Lower leg skin (tissue), 4 donors: ENCODE measurements around the gene RFPL4A. TPM values are rescaled to one million over a fixed set of nuclear protein-coding genes. Genes with fewer than 3 reads are reported as not detected.

Experiments
- DNase-seq, 2 donors: peaks; one replicate each; pipeline ENCODE4 v3.0.0-alpha.2; 2019; ENCODE audit warnings: low spot score in 2 of 2
- H3K4me3 ChIP-seq: fragments of 200-600 bp; sonication (generic); 2 replicates; pipeline ENCODE4 v1.5.1; 2017; ENCODE audit warnings: mild to moderate bottlenecking, low read depth; ENCODE audit not compliant: poor library complexity, severe bottlenecking
- POLR2A ChIP-seq, 2 donors: fragments of 450-650 bp; IDR thresholded peaks; one replicate each; pipeline ENCODE4 v1.6.1; 2016 to 2017; ENCODE audit warnings: antibody characterized with exemption in 2 of 2, mild to moderate bottlenecking in 1 of 2, moderate library complexity in 1 of 2
- WGBS, 2 donors: methylation state at CpG; one replicate each; pipeline ENCODE4 v1.1.5; 2018; 5-methylcytosine and 5-hydroxymethylcytosine counted together
- intact Hi-C: fragments of 100-400 bp; cut with DNase I; formaldehyde crosslinking; loops from one replicate; pipeline ENCODE4 v1.15.0; 2023; ENCODE audit warnings: low total_unique reads
- total RNA-seq, 4 donors: library from RNA; depleted of rRNA; stranded (reverse); fragments of >200 nt; gene quantifications; one replicate each; pipeline ENCODE4 v1.1.0, GENCODE V29; 2016
- TF ChIP-seq, protein P1 (sequence below), 3 donors: fragments of 450-650 bp; IDR thresholded peaks; one replicate each; pipeline ENCODE4 v1.5.1; 2016; ENCODE audit warnings: antibody characterized with exemption in 3 of 3, mild to moderate bottlenecking in 3 of 3, moderate library complexity in 2 of 3

The RFPL4A gene
- total RNA-seq, 4 donors from 2014 or later, result not detected

GRCh38 chr19:55781112-55781511 lies 22.2 kb downstream of the RFPL4A start:
- H3K4me3 ChIP-seq, result no peak overlapping the region
- intact Hi-C loops, result no loop called here
- no peak for TF ChIP-seq POLR2A (IDR thresholded peaks at IDR 0.05)
- TF ChIP-seq, protein P1, sequence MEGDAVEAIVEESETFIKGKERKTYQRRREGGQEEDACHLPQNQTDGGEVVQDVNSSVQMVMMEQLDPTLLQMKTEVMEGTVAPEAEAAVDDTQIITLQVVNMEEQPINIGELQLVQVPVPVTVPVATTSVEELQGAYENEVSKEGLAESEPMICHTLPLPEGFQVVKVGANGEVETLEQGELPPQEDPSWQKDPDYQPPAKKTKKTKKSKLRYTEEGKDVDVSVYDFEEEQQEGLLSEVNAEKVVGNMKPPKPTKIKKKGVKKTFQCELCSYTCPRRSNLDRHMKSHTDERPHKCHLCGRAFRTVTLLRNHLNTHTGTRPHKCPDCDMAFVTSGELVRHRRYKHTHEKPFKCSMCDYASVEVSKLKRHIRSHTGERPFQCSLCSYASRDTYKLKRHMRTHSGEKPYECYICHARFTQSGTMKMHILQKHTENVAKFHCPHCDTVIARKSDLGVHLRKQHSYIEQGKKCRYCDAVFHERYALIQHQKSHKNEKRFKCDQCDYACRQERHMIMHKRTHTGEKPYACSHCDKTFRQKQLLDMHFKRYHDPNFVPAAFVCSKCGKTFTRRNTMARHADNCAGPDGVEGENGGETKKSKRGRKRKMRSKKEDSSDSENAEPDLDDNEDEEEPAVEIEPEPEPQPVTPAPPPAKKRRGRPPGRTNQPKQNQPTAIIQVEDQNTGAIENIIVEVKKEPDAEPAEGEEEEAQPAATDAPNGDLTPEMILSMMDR (IDR thresholded peaks at IDR 0.05), result no peak
- DNase-seq, result no peak
- 81% methylated on average over 5 of the region's 5 CpGs for WGBS, 2 donors

GRCh38 chr19:55795021-55795420 lies 36.1 kb downstream of the RFPL4A start:
- whole genome bisulfite sequencing, 2 donors, result 87 to 90% methylated on average over 11 of the region's 11 CpGs
- intact Hi-C loops, result no loop called here
- no peak overlapping the region for H3K4me3 ChIP-seq
- TF ChIP-seq, protein P1 (IDR thresholded peaks at IDR 0.05), result no peak
- TF ChIP-seq POLR2A (IDR thresholded peaks at IDR 0.05), result no peak
- no peak for DNase-seq

GRCh38 chr19:55801416-55801815 lies 42.5 kb downstream of the RFPL4A start:
- no peak for TF ChIP-seq POLR2A (IDR thresholded peaks at IDR 0.05)
- TF ChIP-seq, protein P1 (IDR thresholded peaks at IDR 0.05), result no peak
- no peak overlapping the region for H3K4me3 ChIP-seq
- intact Hi-C loops, result no loop called here
- WGBS, 2 donors, result 71 to 77% methylated on average over 7 of the region's 7 CpGs
- no peak for DNase-seq

GRCh38 chr19:55802281-55802680 lies 43.4 kb downstream of the RFPL4A start:
- WGBS, 2 donors, result 83 to 88% methylated on average over 2 of the region's 2 CpGs
- intact Hi-C loops, result no loop called here
- no peak overlapping the region for H3K4me3 ChIP-seq
- no peak for TF ChIP-seq POLR2A (IDR thresholded peaks at IDR 0.05)
- TF ChIP-seq, protein P1 (IDR thresholded peaks at IDR 0.05), result no peak
- DNase-seq, result no peak

- no peak overlapping the region for H3K4me3 ChIP-seq
- no peak for TF ChIP-seq POLR2A (IDR thresholded peaks at IDR 0.05)
- TF ChIP-seq, protein P1 (IDR thresholded peaks at IDR 0.05), result no peak
- DNase-seq, result no peak
- WGBS, 2 donors, result 31 to 35% methylated on average over 20 of the region's 20 CpGs
- intact Hi-C loops, result no loop called here
These were observed 50.6 kb downstream of the RFPL4A start for GRCh38 chr19:55809381-55810058.

GRCh38 chr19:55811340-55811739 lies 52.4 kb downstream of the RFPL4A start:
- 46 to 66% methylated on average over 3 of the region's 3 CpGs for WGBS, 2 donors

More at GRCh38 chr19:55811340-55811739, 52.4 kb downstream of the RFPL4A start:
- TF ChIP-seq POLR2A (IDR thresholded peaks at IDR 0.05), result no peak
- TF ChIP-seq, protein P1 (IDR thresholded peaks at IDR 0.05), result no peak
- DNase-seq, result no peak
- intact Hi-C loops, result no loop called here
- H3K4me3 ChIP-seq, result no peak overlapping the region
